K562 (cell line): ENCODE data around the gene NDUFV2. TPM values are rescaled to one million over a fixed set of nuclear protein-coding genes. Genes with fewer than 3 reads are reported as not detected.
A peak's percentile ranks its signal among the peaks of the same experiment; 100 is the strongest.

Experiments
- ATAC-seq: fragments of 200-7000 bp; cut with Tn5 transposase; 3 replicates; pipeline ENCODE4 v1.9.1; 2020; ENCODE audit warnings: moderate library complexity
- BruUV-seq: library from RNA; stranded (reverse); fragments of 400-500 nt; replicated peaks from 2 replicates; lab custom pipeline; 2021; lab: Mats Ljungman, UMichigan
- CTCF ChIA-PET: fragments of 300-600 bp; formaldehyde crosslinking; extraction: SDS; loops from one replicate; lab custom pipeline; 2021; ENCODE audit warnings: low intra/inter-chr PET ratio; lab: Yijun Ruan, JAX
- POLR2A ChIA-PET: fragments of 300-600, 350-650 bp; sonication (Branson Sonifier 250); formaldehyde crosslinking; extraction: SDS; loops from one replicate; lab custom pipeline; 2021; ENCODE audit warnings: antibody characterized with exemption, inconsistent platforms; lab: Yijun Ruan, JAX
- DNase-seq, 4 experiments: peaks; one replicate each; pipeline versions ENCODE4 v3.0.0 to v3.0.0-alpha.2; 2011 to 2018; ENCODE audit warnings: low spot score in 3 of 4, mixed read lengths in 3 of 4; ENCODE audit errors: extremely low read depth in 1 of 4
- FAIRE-seq: peaks from 2 replicates; lab custom pipeline; 2011; peaks lifted over from hg19 to GRCh38; lab: Jason Lieb, UNC
- H2AFZ ChIP-seq: 2 replicates; pipeline ENCODE4 v1.6.0; 2011; ENCODE audit warnings: low read depth, low read length, control low read depth, inconsistent platforms
- H3K27ac ChIP-seq: fragments of 200-600 bp; 3 replicates; pipeline ENCODE4 v1.8.0; 2011; ENCODE audit warnings: low read depth, mild to moderate bottlenecking, control low read depth, inconsistent platforms, low read length, moderate library complexity, mixed read lengths; ENCODE audit errors: extremely low read depth
- H3K27me3 ChIP-seq, 2 experiments: fragments of 300-600 bp in 1 of 2; 2 replicates in 1 of 2; 3 replicates in 1 of 2; pipeline versions ENCODE4 v1.6.0 to v1.8.0; 2011; ENCODE audit warnings: inconsistent platforms in 2 of 2, low read length in 2 of 2, mild to moderate bottlenecking in 1 of 2, mixed read lengths in 1 of 2, moderate library complexity in 1 of 2; ENCODE audit not compliant: control insufficient read depth in 2 of 2, insufficient read depth in 2 of 2
- H3K36me3 ChIP-seq: fragments of 300-600 bp; 3 replicates; pipeline ENCODE4 v1.8.0; 2011; ENCODE audit warnings: mild to moderate bottlenecking, low read length, inconsistent platforms; ENCODE audit not compliant: control insufficient read depth, insufficient read depth
- H3K4me1 ChIP-seq, 2 experiments: fragments of 200-600 bp in 1 of 2; replicated peaks in 1 of 2; 2 replicates in 1 of 2; 3 replicates in 1 of 2; pipeline versions ENCODE4 v1.5.1 to v1.8.0; 2011; ENCODE audit warnings: inconsistent platforms in 2 of 2, low read length in 2 of 2, mild to moderate bottlenecking in 1 of 2, mixed read lengths in 1 of 2, moderate library complexity in 1 of 2; ENCODE audit not compliant: control insufficient read depth in 2 of 2, insufficient read depth in 2 of 2
- H3K4me2 ChIP-seq: 2 replicates; pipeline ENCODE4 v1.6.1; 2011; ENCODE audit warnings: low read length, control low read depth, inconsistent platforms, mixed read lengths; ENCODE audit not compliant: insufficient read depth
- H3K4me3 ChIP-seq: fragments of 200-600 bp; sonication (generic), shearing (Covaris generic); 2 replicates; pipeline ENCODE4 v1.5.1; 2016; ENCODE audit warnings: control low read depth, inconsistent platforms
- H3K79me2 ChIP-seq: fragments of 200-600 bp; 3 replicates; pipeline ENCODE4 v1.8.0; 2011; ENCODE audit warnings: low read length, inconsistent platforms; ENCODE audit not compliant: control insufficient read depth, insufficient read depth
- H3K9ac ChIP-seq, 2 experiments: 2 replicates each; pipeline versions ENCODE4 v1.6.0 to v1.6.1; 2011; ENCODE audit warnings: low read depth in 2 of 2, low read length in 2 of 2, control low read depth in 1 of 2, inconsistent platforms in 1 of 2, mild to moderate bottlenecking in 1 of 2, mixed read lengths in 1 of 2; ENCODE audit not compliant: insufficient read depth in 1 of 2
- H3K9me1 ChIP-seq: one replicate; pipeline ENCODE4 v1.6.0; 2011; ENCODE audit warnings: inconsistent platforms, mild to moderate bottlenecking, low read length, moderate library complexity; ENCODE audit not compliant: control insufficient read depth, insufficient read depth
- H3K9me3 ChIP-seq: replicated peaks from 2 replicates; pipeline ENCODE4 v1.5.1; 2011; ENCODE audit warnings: low read depth, low read length, inconsistent platforms; ENCODE audit not compliant: control insufficient read depth, insufficient read depth
- H4K20me1 ChIP-seq: replicated peaks from 2 replicates; pipeline ENCODE4 v1.6.1; 2011; ENCODE audit warnings: low read length, inconsistent platforms, mixed read lengths; ENCODE audit not compliant: control insufficient read depth, insufficient read depth
- CBFB ChIP-seq: sonication (generic); formaldehyde crosslinking; IDR thresholded peaks from 2 replicates; pipeline ENCODE4 v1.4.0; 2020; ENCODE audit warnings: mild to moderate bottlenecking, missing genetic modification reagents
- CEBPB ChIP-seq: fragments of 450-650 bp; IDR thresholded peaks from 2 replicates; pipeline ENCODE4 v1.6.1; 2016; ENCODE audit warnings: missing genetic modification characterization, missing compliant biosample characterization
- CEBPG ChIP-seq, 3 experiments: fragments of 200-800 bp in 1 of 3; sonication (Bioruptor generic) in 1 of 3; sonication (generic) in 1 of 3; formaldehyde crosslinking in 1 of 3; IDR thresholded peaks in 2 of 3; conservative IDR thresholded peaks in 1 of 3; 2 replicates each; pipeline versions ENCODE4 v1.6.1 to v1.8.0; 2016 to 2022; ENCODE audit warnings: missing compliant biosample characterization in 2 of 3, missing genetic modification characterization in 2 of 3, mild to moderate bottlenecking in 1 of 3, missing genetic modification reagents in 1 of 3
- HMG20A ChIP-seq: fragments of 450-650 bp; formaldehyde crosslinking; conservative IDR thresholded peaks from 2 replicates; pipeline ENCODE4 v1.4.0; 2020; ENCODE audit warnings: mild to moderate bottlenecking, mixed read lengths
- KDM1A ChIP-seq, 2 experiments: fragments of 450-650 bp; IDR thresholded peaks; 2 replicates each; pipeline ENCODE4 v1.6.1; 2016; ENCODE audit warnings: mild to moderate bottlenecking in 2 of 2
- POLR2AphosphoS5 ChIP-seq: IDR thresholded peaks from 2 replicates; pipeline ENCODE4 v1.6.1; 2011; ENCODE audit warnings: mild to moderate bottlenecking, low read depth, low read length, moderate library complexity; ENCODE audit not compliant: control insufficient read depth, insufficient read depth
- PPARD ChIP-seq: fragments of 250-450 bp; sonication (Bioruptor Pico); IDR thresholded peaks from 2 replicates; pipeline ENCODE4 v1.8.0; 2022; ENCODE audit warnings: inconsistent platforms, mild to moderate bottlenecking, moderate library complexity
- SREBF2 ChIP-seq: sonication (generic); formaldehyde crosslinking; IDR thresholded peaks from 2 replicates; pipeline ENCODE4 v1.4.0; 2020; ENCODE audit warnings: mild to moderate bottlenecking, missing genetic modification reagents
- STAG1 ChIP-seq: sonication (generic); formaldehyde crosslinking; IDR thresholded peaks from 2 replicates; pipeline ENCODE4 v1.5.0; 2020; ENCODE audit warnings: missing genetic modification reagents, borderline replicate concordance
- TCF7L2 ChIP-seq: fragments of 150-350 bp; IDR thresholded peaks from 2 replicates; pipeline ENCODE4 v1.6.1; 2016; ENCODE audit warnings: low read depth, mild to moderate bottlenecking, low read length, moderate library complexity
- WGBS: fragments of 100-300 bp; shearing (Covaris generic); methylation state at CpG from one replicate; pipeline ENCODE4 v1.1.6; 2016; ENCODE audit warnings: low coverage, mixed read lengths; ENCODE audit not compliant: insufficient coverage; ENCODE audit errors: missing lambda C conversion rate; 5-methylcytosine and 5-hydroxymethylcytosine counted together
- in situ Hi-C: fragments of 300-500 bp; cut with MboI; formaldehyde crosslinking; loops from 4 replicates; pipeline ENCODE4 v1.15.0; 2018; ENCODE audit warnings: inconsistent platforms, mixed read lengths
- intact Hi-C: fragments of 100-400 bp; cut with micrococcal nuclease; formaldehyde crosslinking; loops from 2 replicates; pipeline ENCODE4 v1.14.2; 2022
- polyA plus RNA-seq, 8 experiments: library from polyadenylated mRNA; depleted of rRNA in 4 of 8; stranded (reverse) in 5 of 8; unstranded in 3 of 8; fragments of >200 nt; fragmentation: Nextera tagmentation in 2 of 8; fragmentation: Illumina TruSeq in 1 of 8; extraction: Ambion mirVana in 2 of 8; extraction: Trizol in 1 of 8; gene quantifications; 2 replicates each; pipeline versions ENCODE4 v1.2.1 to v1.2.3, GENCODE V29; 2011 to 2014; ENCODE audit warnings: inconsistent platforms in 1 of 8, missing spikeins in 1 of 8
- total RNA-seq, 7 experiments: library from RNA; depleted of rRNA in 6 of 7; stranded (reverse); fragments of >200 nt in 6 of 7; fragmentation: Illumina TruSeq in 2 of 7; extraction: Trizol in 2 of 7; gene quantifications; 2 replicates each; pipeline versions ENCODE4 v1.2.1 to v1.2.3, GENCODE V29; 2011 to 2021; ENCODE audit warnings: low replicate concordance in 1 of 7
- TF ChIP-seq, protein P1 (sequence below): fragments of 450-650 bp; IDR thresholded peaks from 2 replicates; pipeline ENCODE4 v1.6.1; 2016; ENCODE audit warnings: mild to moderate bottlenecking
- TF ChIP-seq, protein P2 (sequence below): fragments of 450-650 bp; formaldehyde crosslinking; IDR thresholded peaks from 2 replicates; pipeline ENCODE4 v1.4.0; 2020; ENCODE audit warnings: mild to moderate bottlenecking, moderate library complexity
- TF ChIP-seq, protein P3 (sequence below): sonication (generic); formaldehyde crosslinking; IDR thresholded peaks from 2 replicates; pipeline ENCODE4 v1.8.1; 2022; ENCODE audit warnings: missing genetic modification reagents

Gene NDUFV2
- total and polyA plus RNA-seq, 9 of the 15 experiments (the other 6 are each of a cell fraction or from before 2014, with no cell fraction given): 213 to 550 (median 384) TPM

DNA sequence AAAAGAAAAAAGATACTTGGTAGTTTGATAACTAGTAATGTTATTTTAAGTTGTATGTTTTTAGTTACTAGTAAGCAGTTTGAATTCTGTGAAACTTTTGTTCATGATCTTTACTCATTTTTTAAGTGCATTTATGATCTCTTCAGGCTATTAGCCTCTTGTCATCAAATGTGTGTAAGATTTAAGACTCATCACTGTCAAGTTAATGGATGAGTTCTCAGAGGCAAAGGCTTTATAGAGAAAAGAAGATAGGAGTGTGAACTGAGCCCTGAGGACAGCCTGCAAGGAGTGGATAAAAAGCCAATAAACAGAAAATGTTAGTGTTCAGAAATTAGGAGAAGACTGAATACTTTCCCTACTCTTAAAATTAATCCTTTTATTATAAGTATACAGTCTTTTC is 13.5 kb downstream of the NDUFV2 start (continued):
- TF ChIP-seq, protein P1, sequence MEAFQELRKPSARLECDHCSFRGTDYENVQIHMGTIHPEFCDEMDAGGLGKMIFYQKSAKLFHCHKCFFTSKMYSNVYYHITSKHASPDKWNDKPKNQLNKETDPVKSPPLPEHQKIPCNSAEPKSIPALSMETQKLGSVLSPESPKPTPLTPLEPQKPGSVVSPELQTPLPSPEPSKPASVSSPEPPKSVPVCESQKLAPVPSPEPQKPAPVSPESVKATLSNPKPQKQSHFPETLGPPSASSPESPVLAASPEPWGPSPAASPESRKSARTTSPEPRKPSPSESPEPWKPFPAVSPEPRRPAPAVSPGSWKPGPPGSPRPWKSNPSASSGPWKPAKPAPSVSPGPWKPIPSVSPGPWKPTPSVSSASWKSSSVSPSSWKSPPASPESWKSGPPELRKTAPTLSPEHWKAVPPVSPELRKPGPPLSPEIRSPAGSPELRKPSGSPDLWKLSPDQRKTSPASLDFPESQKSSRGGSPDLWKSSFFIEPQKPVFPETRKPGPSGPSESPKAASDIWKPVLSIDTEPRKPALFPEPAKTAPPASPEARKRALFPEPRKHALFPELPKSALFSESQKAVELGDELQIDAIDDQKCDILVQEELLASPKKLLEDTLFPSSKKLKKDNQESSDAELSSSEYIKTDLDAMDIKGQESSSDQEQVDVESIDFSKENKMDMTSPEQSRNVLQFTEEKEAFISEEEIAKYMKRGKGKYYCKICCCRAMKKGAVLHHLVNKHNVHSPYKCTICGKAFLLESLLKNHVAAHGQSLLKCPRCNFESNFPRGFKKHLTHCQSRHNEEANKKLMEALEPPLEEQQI: no peak
- 0 out of 2 replicates have a peak, but pooled peaks have one; percentile 54 for TF ChIP-seq POLR2AphosphoS5

DNA sequence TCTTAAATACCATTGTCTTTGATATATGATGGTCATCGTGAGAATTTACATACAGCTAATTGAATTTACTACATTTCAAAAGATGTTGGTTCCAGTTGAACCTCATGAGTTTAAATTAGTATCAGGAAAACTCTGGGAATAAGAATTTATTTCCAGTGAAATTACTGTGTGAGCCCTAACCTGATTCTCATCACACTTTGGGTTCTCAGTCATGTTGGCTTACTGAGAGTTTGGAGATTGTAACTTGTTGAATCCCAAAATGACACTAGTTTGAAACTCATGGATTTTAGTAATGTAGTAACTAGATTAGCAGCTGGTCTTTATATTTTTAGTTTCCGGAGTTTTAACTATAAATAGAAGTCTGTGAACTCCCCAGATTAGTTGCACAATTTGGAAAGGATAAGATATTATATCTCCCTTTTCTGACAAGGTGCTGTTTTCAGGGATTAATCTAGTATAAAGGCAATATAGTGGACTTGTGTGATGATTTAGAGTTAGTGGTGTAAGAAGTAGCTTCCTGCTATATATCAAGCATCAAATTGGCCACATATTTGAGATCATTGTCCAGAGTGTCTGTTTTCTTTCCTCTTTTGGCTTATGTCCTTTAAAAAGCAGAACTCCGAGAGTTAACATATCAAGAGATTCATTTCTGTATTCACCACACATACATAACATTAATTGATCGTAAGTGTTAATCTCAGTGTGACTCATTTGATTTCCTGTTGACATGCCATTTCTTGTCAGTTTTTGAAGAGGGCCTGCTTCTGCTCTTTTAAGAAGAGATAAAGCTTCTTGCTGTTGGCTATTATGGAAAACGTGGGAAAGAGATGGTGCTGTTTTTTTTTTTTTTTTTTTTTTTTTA is 15.7 kb downstream of the NDUFV2 start:
- ATAC-seq: peak; percentile 5; the same call in 1 of the 3 replicates
- TF ChIP-seq, protein P2, sequence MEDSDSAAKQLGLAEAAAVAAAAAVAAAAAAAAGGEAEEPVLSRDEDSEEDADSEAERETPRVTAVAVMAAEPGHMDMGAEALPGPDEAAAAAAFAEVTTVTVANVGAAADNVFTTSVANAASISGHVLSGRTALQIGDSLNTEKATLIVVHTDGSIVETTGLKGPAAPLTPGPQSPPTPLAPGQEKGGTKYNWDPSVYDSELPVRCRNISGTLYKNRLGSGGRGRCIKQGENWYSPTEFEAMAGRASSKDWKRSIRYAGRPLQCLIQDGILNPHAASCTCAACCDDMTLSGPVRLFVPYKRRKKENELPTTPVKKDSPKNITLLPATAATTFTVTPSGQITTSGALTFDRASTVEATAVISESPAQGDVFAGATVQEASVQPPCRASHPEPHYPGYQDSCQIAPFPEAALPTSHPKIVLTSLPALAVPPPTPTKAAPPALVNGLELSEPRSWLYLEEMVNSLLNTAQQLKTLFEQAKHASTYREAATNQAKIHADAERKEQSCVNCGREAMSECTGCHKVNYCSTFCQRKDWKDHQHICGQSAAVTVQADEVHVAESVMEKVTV (CRISPR knock-in tag): 0 out of 2 replicates have a peak, but pooled peaks have one; percentile 15
- TF ChIP-seq STAG1 (CRISPR knock-in tag) (no peak), CEBPG (CRISPR knock-in tag; IDR thresholded peaks at IDR 0.05) (no peak), CEBPG (tag; conservative IDR thresholded peaks at IDR 0.05 in 1 of 2, IDR thresholded peaks at IDR 0.05 in 1 of 2) (peak; percentile 28 to 35; a peak in 2 of 4 replicates), HMG20A (CRISPR knock-in tag) (no peak), KDM1A (IDR thresholded peaks at IDR 0.05) (peak in 1 of 2 experiments; percentile 18; a peak in 1 of 4 replicates), TCF7L2 (no peak), PPARD (CRISPR knock-in tag) (no peak), CBFB (CRISPR knock-in tag) (no peak), CEBPB (peak; percentile 55), SREBF2 (CRISPR knock-in tag) (no peak)
- TF ChIP-seq, protein P3, sequence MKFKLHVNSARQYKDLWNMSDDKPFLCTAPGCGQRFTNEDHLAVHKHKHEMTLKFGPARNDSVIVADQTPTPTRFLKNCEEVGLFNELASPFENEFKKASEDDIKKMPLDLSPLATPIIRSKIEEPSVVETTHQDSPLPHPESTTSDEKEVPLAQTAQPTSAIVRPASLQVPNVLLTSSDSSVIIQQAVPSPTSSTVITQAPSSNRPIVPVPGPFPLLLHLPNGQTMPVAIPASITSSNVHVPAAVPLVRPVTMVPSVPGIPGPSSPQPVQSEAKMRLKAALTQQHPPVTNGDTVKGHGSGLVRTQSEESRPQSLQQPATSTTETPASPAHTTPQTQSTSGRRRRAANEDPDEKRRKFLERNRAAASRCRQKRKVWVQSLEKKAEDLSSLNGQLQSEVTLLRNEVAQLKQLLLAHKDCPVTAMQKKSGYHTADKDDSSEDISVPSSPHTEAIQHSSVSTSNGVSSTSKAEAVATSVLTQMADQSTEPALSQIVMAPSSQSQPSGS (CRISPR knock-in tag): no peak

More for the DNA sequence above, 15.7 kb downstream of the NDUFV2 start:
- Histone ChIP-seq H3K27ac (peak overlapping the region; percentile 71; the same call in 2 of the 3 replicates), H3K36me3 (peaks cover 84% of the 10 kb centered on the region), H2AFZ (no peak overlapping the region), H3K9ac (peak overlapping the region in 1 of 2 experiments; percentile 5; a peak in 1 of 4 replicates), H3K4me1 (peaks cover 8 to 48% of the 10 kb centered on the region in 2 experiments), H3K4me2 (0 out of 2 replicates have a peak overlapping the region, but pooled peaks have one; percentile 13), H3K79me2 (peaks cover 100% of the 10 kb centered on the region), H3K27me3 (no peaks in the 10 kb centered on the region), H3K9me3 (no peaks in the 10 kb centered on the region), H3K9me1 (no peaks in the 10 kb centered on the region), H4K20me1 (0 out of 2 replicates have a peak, but pooled peaks cover 4% of the 10 kb centered on the region), H3K4me3 (no peak overlapping the region)
- ChIA-PET CTCF (no interaction called here), POLR2A (interaction anchor here (0.6 to 2.9 kb wide), 10 partner anchors 8 to 795 kb away, joined by 3 to 27 read pairs (median 8); partner anchors contain the start of genes NDUFV2 and VAPA)
- in situ Hi-C loops (no loop called here), intact Hi-C loops (no loop called here)
- no TSS peak for BruUV-seq
- FAIRE-seq: peak; percentile 42
- peak in 1 of 4 experiments; percentile 40 for DNase-seq
- WGBS: 29% methylated on average over 5 of the region's 5 CpGs
